ENCODE measurements around the gene ADAM23. TPM values are rescaled to one million over a fixed set of nuclear protein-coding genes. Genes with fewer than 3 reads are reported as not detected.
"Not testable (repeated sequence)": the region's sequence is repeated elsewhere in the genome, so short reads cannot be mapped to it uniquely, and the experiment has no call there.

The ADAM23 gene
- total RNA-seq, result under 1 TPM in 2 of 4 donors, not detected in 2; 0.12 to 0.39 TPM

GRCh38 chr2:206442833-206443734 lies at the start of gene ADAM23:
ADAM23 (plus strand) TSS chr2:206443532; CDS start chr2:206443867, 335 bp downstream.
- no peak for DNase-seq (ENCODE audit: low spot score in 2 of 2)
- 0 to 2% methylated on average over 32 to 71 of the region's 81 CpGs for WGBS, 2 donors
- intact Hi-C loops (cut with DNase I; ENCODE audit: low total_unique reads), result no loop called here
- H3K4me3 ChIP-seq (ENCODE audit: low read depth, poor library complexity, severe bottlenecking), result peak within 1 kb of the TSS; percentile 27
- TF ChIP-seq POLR2A (IDR thresholded peaks at IDR 0.05) (no peak), CTCF (IDR thresholded peaks at IDR 0.05) (no peak)

GRCh38 chr2:206396211-206396610 lies 47.1 kb upstream of the ADAM23 start:
- no peak for TF ChIP-seq CTCF (IDR thresholded peaks at IDR 0.05)
- no peak for TF ChIP-seq POLR2A (IDR thresholded peaks at IDR 0.05)
- no peak overlapping the region for H3K4me3 ChIP-seq (ENCODE audit: low read depth, poor library complexity, severe bottlenecking)
- DNase-seq (ENCODE audit: low spot score in 2 of 2), result no peak
- 76 to 77% methylated on average over 7 of the region's 7 CpGs for WGBS, 2 donors
- intact Hi-C loops (cut with DNase I; ENCODE audit: low total_unique reads), result no loop called here

GRCh38 chr2:206402956-206403569 lies 40.3 kb upstream of the ADAM23 start:
- WGBS, 2 donors, result 82 to 87% methylated on average over 6 of the region's 6 CpGs
- H3K4me3 ChIP-seq (ENCODE audit: low read depth, poor library complexity, severe bottlenecking); intact Hi-C loops (cut with DNase I; ENCODE audit: low total_unique reads); DNase-seq (ENCODE audit: low spot score in 2 of 2): not testable (repeated sequence)

GRCh38 chr2:206408323-206409320 lies 34.7 kb upstream of the ADAM23 start:
- TF ChIP-seq CTCF (IDR thresholded peaks at IDR 0.05), result no peak
- TF ChIP-seq POLR2A (IDR thresholded peaks at IDR 0.05), result no peak
- no peak for DNase-seq (ENCODE audit: low spot score in 2 of 2)
- intact Hi-C loops (cut with DNase I; ENCODE audit: low total_unique reads), result no loop called here
- no peak overlapping the region for H3K4me3 ChIP-seq (ENCODE audit: low read depth, poor library complexity, severe bottlenecking)
- 82 to 86% methylated on average over 11 of the region's 11 CpGs for WGBS, 2 donors

GRCh38 chr2:206410714-206411113 lies 32.6 kb upstream of the ADAM23 start:
- TF ChIP-seq POLR2A (IDR thresholded peaks at IDR 0.05), result no peak
- TF ChIP-seq CTCF (IDR thresholded peaks at IDR 0.05), result no peak
- no peak for DNase-seq (ENCODE audit: low spot score in 2 of 2)
- no peak overlapping the region for H3K4me3 ChIP-seq (ENCODE audit: low read depth, poor library complexity, severe bottlenecking)
- intact Hi-C loops (cut with DNase I; ENCODE audit: low total_unique reads), result no loop called here
- WGBS, 2 donors, result 94% methylated on average over 26 of the region's 26 CpGs

Measured in lower leg skin (tissue), 4 donors.